GM19397 (cell line): ENCODE results near the gene AHRR.
"Not testable (repeated sequence)": the region's sequence is repeated elsewhere in the genome, so short reads cannot be mapped to it uniquely, and the experiment has no call there.

Source experiments
- ATAC-seq: cut with Tn5 transposase; IDR thresholded peaks from one replicate; pipeline ENCODE4 v1.9.1; 2021; ENCODE audit warnings: mild to moderate bottlenecking, moderate library complexity; ENCODE audit not compliant: unreplicated experiment

The AHRR gene

DNA sequence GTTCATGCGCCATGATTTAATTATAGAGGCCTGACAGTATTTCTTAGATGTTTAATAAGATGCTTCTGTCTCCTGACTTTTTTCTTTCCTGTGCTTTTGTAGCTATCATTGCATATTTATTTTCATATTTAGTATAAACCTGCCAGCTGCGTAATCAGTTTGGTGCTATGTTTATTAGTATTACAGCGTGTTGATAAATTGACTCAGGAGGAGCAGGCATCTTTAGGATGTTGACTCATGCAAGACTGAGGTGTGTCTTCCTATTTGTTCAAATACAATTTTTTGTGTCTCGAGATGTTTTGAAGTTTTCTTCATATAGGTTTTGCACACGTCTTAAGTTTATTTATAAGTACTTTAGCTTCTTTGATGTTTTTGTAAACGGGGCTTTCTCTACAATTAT is 85.5 kb downstream of the AHRR start:
- ATAC-seq, result no peak

DNA sequence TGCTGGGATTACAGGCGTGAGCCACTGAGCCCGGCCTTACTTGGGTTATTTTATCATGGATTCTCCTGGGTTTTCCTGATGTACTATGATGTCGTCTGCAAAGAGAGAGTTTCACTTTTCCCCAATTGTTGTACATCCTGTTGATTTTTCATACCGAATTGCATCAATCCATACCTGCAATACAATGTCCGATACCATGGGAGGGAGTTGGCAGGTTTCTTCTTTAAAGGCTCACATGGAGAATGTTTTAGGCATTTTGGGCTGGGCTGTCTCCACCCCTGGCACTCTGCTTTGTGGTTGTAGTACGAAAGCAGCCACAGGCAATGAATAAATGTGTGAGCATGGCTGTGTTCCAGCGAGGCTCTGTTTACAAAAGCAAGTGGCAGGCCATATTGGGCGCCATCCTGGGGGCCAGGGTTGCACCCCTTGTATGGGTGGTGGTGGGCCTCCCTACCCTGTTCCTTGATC is 86.3 kb downstream of the AHRR start:
- no peak for ATAC-seq

DNA sequence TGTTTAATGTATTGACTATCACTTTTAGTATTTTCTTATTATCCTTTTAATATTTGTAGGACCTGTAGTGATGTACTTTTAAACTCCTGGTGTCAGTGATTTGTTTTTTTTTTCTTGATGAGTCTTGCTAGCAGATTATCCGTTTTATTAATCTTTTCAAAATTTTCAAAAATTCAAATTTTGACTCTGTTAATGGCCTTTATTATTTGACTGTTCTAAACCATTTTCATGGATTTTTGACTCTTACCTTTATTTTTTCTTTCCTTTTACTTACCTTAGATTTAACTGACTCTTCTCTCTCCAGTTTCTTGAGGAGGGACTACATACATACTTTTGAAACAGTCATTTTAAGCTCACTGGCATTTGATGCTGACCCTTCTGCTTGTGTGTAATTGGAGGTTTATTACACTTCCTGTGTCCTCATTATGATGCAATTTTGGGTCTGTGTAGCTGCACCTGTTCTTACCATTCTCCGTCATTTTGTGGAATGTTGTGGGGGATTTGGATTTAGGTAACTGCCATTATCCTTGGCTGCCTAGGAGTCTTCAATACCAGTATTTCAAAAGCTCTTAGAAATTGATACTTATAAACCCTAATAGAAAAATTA is 89.5 kb downstream of the AHRR start:
- ATAC-seq, result no peak

DNA sequence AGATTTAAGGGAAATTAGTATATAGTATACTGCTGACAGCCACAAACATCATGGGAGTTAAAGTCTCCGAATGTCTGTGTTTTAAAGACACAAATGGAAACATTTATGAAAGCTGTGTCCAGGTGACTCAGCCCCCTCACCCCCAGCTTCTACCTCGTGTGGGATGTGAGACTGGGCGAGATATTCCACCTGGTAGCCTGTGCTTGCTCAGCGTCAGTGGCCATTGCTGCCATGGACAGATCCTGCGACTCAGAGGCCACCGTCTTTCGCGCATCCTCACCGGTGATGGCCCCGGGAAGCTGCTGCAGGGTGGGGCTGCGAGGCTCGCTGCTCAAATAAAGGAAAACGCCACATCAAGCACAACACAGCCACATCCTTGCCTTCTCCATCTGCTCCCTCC is 90.2 kb downstream of the AHRR start:
- no peak for ATAC-seq

DNA sequence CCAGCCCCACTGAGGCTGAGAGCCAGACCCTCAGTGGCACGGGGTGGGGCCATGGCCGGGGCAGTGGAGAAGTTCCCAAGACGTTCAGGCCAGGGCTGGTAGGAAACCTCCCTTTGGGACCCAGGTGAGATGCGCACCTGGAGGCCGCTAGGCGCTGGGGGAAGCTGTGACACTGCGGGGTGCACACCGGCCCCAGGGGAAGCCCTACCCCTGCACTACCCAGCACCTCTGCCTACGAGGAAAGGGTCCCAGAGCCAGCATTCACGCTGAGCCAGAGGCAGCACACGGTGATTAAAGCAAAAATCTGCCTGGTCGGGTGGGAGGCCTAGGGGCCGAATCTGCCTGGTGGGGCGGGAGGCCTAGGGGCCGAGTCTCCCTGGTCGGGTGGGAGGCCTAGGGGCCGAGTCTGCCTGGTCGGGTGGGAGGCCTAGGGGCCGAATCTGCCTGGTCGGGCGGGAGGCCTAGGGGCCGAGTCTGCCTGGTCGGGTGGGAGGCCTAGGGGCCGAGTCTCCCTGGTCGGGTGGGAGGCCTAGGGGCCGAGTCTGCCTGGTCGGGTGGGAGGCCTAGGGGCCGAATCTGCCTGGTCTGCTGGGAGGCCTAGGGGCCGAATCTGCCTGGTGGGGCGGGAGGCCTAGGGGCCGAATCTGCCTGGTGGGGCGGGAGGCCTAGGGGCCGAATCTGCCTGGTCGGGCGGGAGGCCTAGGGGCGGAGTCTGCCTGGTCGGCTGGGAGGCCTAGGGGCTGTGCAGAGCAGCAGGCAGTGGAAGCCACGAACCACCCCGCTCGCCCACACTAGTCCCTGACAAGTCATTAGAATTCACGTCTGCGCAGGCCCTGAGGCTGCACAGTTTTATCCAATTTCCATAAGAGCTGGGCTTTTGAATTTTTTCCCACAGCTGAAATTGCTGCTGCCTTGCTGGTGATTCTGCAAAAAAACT is 93.7 kb downstream of the AHRR start:
- ATAC-seq, result not testable (repeated sequence)

DNA sequence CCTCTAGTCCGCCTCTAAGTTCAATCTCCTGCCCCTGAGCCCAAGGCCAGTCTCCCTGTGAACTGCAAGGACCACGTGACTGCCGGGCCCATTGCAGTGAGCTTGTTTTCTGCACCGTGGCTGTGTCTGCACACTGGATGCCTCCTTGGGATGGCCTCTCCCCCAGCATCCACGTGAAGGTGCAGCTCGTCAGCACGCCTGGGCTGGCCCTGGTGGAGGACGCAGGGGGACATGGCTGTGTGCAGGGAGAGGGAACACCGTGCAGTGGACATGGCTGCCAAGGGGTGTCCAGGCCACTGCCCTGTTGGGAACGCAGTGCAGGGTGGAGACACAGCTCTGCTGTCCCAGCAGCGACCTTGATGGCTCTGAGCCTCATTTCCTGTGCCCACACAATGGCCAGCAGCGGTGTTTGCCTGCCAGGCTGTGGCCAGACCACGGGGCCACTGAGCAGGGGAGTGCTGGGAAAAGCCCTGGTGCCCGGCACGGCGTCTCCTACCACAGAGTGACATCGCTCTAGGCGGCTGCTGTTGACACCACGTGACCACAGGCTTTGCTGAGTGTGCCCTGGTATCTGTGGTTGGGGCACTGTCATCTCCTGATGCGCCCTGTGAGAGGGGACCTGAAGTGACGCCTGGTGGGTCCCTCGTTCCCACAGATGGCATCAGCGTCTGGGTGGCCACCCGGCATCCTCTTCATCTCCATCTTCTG is 94.6 kb downstream of the AHRR start:
- ATAC-seq, result no peak

DNA sequence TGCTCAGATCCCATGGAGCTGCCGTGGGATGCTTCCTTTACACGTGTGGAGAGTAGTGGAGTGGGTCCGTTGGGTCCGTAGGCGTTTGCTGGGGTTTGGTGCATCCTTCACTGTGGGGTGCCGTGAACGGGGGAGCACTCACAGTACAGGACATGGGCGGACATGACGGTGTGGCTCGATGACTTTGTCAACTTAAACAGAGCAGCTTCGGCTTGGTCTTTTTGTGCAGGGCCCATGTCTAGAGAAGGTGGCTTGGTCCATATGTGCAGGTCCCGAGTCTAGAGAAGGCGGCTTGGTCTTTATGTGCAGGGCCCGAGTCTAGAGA is 95.1 kb downstream of the AHRR start:
- no peak for ATAC-seq

DNA sequence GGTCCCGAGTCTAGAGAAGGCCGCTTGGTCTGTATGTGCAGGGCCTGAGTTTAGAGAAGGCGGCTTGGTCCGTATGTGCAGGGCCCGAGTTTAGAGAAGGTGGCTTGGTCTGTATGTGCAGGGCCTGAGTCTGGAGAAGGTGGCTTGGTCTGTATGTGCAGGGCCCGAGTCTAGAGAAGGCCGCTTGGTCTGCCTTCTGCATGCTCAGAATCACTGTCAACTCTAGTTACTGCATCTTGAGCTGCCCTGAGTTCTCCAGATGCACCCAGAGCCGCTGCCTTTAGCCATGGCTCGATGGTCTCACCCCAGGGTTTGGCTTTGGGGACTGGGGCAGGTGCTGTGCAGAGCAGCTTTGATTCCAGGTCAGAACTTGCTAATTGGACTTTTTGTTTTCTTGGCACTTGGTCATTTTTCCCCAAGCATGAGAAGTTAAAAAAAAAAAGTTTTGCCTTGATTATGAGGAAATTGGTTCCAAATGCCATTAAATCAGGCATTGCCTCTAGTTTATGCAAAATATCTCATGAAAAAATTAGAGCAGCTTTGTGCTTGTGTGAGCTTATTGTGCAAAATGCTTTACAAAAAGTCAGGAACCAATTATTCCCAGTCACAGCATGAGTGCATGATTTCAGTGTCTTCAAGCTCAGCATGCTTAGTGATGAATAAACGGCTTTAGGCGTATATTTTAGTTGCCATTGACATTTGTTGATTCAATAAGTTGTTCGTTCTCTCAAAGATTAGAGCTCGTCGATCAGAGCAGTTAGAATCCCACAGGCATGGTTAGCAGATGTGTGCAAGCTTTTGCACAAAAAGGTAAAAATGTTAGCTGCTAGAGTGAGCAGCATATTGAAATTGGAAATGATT is 96.0 kb downstream of the AHRR start:
- ATAC-seq, result no peak

DNA sequence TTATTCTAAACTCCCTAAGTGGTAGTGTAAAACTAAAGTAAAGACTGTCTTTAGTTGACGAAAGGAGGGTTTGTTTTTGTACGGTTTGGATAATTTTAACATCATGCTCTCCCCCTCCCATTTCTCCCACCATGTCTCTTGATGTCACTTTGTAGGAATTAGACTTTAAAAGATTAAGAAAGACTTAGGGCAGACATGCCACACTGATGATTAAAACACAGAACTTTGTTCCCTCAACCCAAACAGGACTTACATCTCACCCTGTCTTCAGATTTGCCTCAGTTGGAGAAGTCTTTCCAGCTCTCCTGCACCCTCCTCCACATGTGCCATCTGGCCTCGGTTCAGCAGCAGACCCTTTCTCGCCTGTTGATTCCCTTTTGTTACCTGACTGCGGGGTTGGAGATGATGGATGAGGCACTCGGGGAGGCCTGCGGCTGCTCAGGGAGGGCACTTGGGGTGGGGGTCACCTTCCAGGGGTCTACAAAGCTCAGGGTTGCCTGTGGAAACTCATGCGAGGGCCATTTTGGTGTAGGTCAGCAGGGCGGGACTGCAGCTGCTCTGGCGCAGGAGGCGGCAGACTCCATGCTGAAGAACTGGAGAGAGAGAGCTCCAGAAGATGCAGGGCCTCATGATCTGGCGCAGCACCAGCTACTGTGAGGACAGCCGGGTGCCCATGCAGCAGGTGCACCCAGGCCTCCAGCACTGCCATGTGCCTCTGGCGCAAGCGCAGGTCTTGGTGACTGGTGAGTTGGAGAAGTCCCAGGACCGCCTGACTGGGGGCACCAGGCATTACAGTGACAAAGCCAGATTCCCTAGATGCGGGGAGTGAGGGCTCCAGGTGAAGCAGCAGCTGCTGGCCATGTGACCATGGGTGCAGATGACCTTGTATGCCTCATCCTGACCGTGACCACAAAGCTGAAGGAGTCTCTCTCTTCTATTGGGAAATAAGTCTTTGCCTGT is 96.9 kb downstream of the AHRR start:
- no peak for ATAC-seq

DNA sequence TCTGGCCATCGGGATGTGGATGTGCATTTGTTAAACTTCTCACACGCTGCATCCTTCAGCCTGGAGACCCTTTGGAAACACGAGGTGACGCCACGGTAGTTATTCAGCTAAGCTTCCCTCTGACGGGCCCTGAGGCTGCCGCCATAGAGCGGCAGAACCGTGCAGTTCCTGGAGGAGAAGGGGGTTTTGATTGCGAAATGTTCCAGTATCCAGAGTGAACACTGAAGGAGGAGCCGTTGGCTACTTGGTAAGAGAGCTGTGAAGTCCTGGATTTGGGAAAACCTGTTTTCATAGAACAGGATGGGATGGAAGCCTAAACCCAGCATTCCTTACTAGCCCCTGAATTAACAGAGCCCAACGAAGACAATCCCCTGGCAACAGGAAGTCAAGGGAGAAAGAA is 98.5 kb downstream of the AHRR start:
- no peak for ATAC-seq

DNA sequence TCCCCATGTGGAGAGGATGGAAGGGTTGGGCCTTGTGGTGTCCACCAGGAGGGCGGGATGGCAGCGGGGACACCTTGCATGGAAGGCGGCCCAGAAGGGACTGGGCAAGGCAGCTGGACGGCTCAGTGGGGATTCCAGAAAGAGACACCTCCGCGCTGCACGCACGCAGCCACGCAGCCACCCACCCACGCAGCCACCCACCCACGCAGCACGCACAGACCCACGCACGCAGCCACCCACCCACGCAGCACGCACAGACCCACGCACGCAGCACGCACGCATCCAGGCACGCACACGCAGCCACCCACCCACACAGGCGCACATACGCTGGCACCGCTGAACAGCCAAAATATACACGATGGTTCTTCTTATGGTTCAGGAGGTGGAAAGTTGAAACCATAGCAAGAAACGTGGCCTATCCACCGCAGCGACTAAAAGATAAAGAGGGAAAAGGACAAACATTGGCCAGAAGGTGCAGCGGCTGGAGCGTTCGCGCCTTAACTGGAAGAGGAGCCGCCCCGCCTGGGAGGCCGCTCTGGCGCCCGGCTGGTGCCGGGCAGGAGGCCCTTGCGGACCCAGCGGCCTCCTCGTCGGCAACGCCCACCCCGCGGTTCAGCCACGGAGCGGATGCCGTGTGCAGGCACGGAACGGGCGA is 99.2 kb downstream of the AHRR start:
- ATAC-seq, result no peak

DNA sequence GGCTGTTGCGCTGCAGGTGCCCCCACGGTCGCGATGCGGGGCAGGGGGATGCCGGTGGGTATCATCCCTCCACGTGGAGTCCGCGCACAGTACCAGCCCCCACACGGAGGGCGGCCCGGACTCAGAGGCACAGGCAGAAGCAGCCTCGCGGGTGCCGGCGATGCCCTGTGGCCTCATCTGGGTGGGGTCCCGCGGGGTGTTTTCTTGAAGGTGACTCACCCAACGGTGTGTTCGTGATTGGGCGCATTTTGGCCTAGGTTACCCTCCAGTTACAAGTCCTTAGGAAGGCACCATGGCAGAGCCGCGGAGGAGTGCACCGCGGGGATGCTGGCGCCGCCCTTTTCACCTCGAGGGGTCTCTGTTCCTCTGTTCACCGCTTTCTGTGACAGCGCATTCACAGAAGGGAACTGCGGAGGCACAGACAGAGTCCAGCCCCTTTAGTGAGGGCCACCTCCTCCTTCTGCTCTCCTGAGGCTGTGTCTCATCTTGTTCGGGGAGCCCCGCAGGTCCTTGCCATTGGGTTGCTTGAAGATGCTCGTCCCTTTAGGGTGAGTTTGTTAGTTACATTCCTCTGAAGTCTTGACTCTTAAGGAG is 99.9 kb downstream of the AHRR start:
- ATAC-seq, result no peak

DNA sequence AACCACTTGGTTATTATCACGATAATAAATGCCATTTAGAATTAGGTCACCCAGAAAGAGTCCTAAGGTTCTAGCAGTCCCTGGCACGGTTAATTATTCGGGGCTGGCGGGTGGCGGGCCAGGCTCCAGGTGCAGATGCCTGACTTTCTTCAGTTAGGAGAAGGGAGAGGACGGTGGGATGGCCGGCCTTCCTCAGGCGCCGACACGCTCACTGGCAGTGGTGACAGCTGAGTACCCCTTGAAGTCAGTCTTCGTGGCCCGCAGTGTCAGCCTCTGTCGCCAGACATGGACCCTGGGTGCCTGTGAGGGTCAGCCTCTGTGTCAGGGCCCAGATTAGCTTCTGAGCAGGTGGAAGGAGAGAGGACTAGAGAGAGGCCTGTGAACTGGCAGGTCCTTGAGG is 100.4 kb downstream of the AHRR start:
- ATAC-seq, result no peak

DNA sequence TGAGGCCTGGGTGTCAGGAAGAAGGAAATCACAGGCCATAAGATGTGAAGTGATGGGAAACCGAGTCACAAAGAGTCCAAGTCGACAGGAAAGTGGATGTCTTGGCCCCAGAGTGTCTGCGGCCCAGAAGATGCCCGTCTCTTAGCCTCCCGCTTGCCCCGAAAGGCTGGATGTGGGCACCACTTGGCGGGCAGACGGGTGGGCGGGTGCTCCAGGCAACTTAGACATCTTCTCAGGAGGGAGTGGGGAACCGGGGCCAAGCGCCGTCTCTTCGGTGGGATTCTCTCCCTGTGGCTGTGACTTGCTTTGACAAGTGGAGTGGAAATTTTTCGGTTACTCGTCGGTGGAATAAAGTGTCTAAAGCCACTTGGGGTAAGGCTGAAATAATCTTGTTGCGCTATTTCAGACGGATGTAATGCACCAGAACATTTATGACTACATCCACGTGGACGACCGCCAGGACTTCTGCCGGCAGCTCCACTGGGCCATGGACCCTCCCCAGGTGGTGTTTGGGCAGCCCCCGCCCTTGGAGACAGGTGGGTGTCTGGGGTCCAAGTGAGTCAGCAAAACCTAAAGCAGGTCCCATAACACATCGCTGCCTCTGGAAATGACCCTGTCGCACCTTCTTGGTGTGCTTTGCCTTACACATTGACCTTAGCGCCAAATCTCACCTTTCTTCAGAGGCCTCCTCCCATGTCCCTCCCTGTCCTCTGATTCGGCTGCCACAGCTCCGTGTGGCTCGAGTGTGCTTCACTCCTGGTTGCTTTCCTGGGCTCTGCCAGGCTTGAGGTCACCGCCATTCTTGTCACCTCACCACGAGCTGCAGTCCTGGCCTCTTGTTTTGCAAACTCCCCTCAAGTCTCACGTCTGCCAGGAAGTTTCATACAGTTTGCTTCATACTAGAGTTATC is 101.1 kb downstream of the AHRR start:
- ATAC-seq, result no peak

DNA sequence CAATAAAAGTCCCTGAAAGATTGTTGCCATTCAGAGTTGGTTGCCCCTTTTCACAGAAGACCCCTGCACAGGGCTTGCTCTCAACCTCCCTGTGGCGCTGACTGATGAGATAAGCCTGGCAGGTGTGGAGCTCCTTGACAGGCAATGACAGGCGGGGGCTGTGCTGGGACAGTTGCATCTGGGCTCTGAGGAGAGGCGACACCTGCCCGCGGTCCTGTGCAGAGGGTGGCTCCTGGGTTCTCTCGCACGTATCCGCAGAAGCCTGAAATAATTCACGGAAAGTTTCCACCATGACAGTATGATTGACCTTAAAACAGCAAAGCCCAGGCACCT is 101.7 kb downstream of the AHRR start:
- no peak for ATAC-seq

DNA sequence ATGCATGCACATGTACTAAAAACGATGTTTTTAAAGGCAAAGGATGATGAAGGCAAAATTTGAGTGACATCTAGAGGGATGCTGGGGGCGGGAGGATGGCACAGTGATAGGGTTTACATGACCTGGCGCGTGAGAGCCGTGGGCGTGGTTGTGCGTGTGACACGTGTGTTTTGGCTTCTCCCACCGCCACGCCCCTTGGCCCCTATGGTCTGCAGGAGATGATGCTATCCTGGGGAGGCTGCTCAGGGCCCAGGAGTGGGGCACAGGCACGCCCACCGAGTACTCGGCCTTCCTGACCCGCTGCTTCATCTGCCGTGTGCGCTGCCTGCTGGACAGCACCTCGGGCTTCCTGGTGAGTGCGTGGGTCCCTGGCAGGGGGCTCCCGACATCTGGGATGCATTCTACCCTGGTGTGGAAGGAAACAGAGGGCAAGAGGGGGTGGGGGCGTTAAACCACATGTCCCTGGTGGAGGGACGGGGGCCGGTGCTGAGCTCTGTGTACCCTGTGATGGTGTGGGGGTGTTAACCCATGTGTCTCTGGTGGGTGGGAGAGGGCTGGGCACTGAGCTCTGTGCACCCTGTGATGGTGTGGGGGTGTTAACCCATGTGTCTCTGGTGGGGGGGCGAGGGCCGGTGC is 102.2 kb downstream of the AHRR start:
- ATAC-seq, result no peak

DNA sequence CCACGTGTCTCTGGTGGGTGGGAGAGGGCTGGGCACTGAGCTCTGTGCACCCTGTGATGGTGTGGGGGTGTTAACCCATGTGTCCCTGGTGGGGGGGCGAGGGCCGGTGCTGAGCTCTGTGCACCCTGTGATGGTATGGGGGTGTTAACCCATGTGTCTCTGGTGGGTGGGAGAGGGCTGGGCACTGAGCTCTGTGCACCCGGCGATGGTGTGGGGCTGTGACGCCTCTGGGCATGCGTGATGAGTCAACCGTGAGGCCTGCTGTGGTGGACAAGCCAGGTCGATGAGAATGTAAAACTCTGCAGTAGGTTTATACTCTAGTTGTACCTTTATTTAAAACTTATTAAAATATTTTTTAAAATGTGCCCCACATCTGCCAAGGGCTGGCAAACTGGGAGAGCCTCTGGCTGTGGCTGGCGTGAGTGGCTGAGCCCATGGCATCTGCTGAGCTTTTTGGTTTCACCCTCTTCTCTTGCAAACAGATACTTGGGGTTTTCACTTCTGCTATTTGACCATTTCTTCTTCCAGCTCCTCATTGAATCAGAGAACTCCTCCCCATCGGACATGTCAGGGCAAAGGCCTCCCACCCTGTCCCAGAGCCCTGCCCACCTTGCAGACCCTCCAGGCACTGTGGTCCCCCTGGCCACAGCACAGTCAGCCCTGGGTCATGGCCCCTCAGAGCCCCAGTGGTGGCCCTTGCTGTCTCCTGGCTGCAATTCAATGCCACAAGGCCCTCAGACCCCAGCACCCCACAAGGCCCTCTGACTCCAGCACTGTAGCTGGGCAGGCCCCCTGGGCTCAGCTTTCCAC is 103.0 kb downstream of the AHRR start:
- ATAC-seq, result peak; percentile 84
